K562 (cell line): ENCODE results near the gene UNKL. TPM values are rescaled to one million over a fixed set of nuclear protein-coding genes. Genes with fewer than 3 reads are reported as not detected.

ENCODE experiments used
- ASH1L ChIP-seq: fragments of 450-650 bp; IDR thresholded peaks from 2 replicates; pipeline ENCODE4 v1.6.1; 2018; ENCODE audit warnings: borderline replicate concordance, mild to moderate bottlenecking, low read depth; ENCODE audit not compliant: partially characterized antibody
- CXXC5 ChIP-seq: fragments of 250-450 bp; sonication (Bioruptor Pico); IDR thresholded peaks from 2 replicates; pipeline ENCODE4 v1.8.0; 2022; ENCODE audit warnings: inconsistent platforms, mild to moderate bottlenecking, moderate library complexity
- E2F6 ChIP-seq, 2 experiments: IDR thresholded peaks; 2 replicates each; pipeline ENCODE4 v1.6.1; 2011; ENCODE audit warnings: borderline replicate concordance in 1 of 2, control low read depth in 1 of 2, low read depth in 1 of 2, low read length in 1 of 2, mild to moderate bottlenecking in 1 of 2, mixed read lengths in 1 of 2, moderate library complexity in 1 of 2; ENCODE audit not compliant: insufficient read depth in 1 of 2, insufficient read length in 1 of 2, poor library complexity in 1 of 2, severe bottlenecking in 1 of 2; ENCODE audit errors: extremely low read depth in 1 of 2
- ETV5 ChIP-seq: sonication (generic); formaldehyde crosslinking; IDR thresholded peaks from 2 replicates; pipeline ENCODE4 v1.4.0; 2020; ENCODE audit warnings: low read depth, mild to moderate bottlenecking, missing genetic modification reagents
- FOXJ2 ChIP-seq: fragments of 200-800 bp; sonication (Bioruptor generic); IDR thresholded peaks from 2 replicates; pipeline ENCODE4 v1.6.1; 2016; ENCODE audit warnings: missing genetic modification characterization, missing compliant biosample characterization
- HDAC2 ChIP-seq: fragments of 450-650 bp; IDR thresholded peaks from 2 replicates; pipeline ENCODE4 v1.6.1; 2016; ENCODE audit warnings: mild to moderate bottlenecking
- HNRNPUL1 ChIP-seq: fragments of 200-400 bp; formaldehyde crosslinking; IDR thresholded peaks from 2 replicates; pipeline ENCODE4 v1.6.1; 2017; ENCODE audit warnings: low read length
- IRF1 ChIP-seq: sonication (generic); formaldehyde crosslinking; IDR thresholded peaks from 2 replicates; pipeline ENCODE4 v1.8.0; 2022; ENCODE audit warnings: missing genetic modification reagents, mild to moderate bottlenecking, borderline replicate concordance
- MECOM ChIP-seq: fragments of 250-450 bp; sonication (Bioruptor Pico); IDR thresholded peaks from 2 replicates; pipeline ENCODE4 v1.8.0; 2022; ENCODE audit warnings: inconsistent platforms
- POLR2AphosphoS5 ChIP-seq: IDR thresholded peaks from 2 replicates; pipeline ENCODE4 v1.6.1; 2011; ENCODE audit warnings: mild to moderate bottlenecking, low read depth, low read length, moderate library complexity; ENCODE audit not compliant: control insufficient read depth, insufficient read depth
- POLR2G ChIP-seq: fragments of 200-400 bp; formaldehyde crosslinking; IDR thresholded peaks from 2 replicates; pipeline ENCODE4 v1.6.1; 2017; ENCODE audit warnings: low read depth, mild to moderate bottlenecking, antibody characterized with exemption, low read length, moderate library complexity
- RBBP5 ChIP-seq: fragments of 200-600 bp; sonication (generic); IDR thresholded peaks from 2 replicates; pipeline ENCODE4 v1.6.1; 2012; ENCODE audit warnings: borderline replicate concordance, mild to moderate bottlenecking, low read length, control low read depth, inconsistent platforms; ENCODE audit not compliant: insufficient read depth, poor library complexity, severe bottlenecking
- RBM25 ChIP-seq: fragments of 200-400 bp; formaldehyde crosslinking; IDR thresholded peaks from 2 replicates; pipeline ENCODE4 v1.6.1; 2018; ENCODE audit warnings: low read length, low read depth, moderate library complexity; ENCODE audit not compliant: severe bottlenecking
- SMAD2 ChIP-seq: fragments of 150-350 bp; IDR thresholded peaks from 2 replicates; pipeline ENCODE4 v1.6.1; 2014; ENCODE audit warnings: low read depth, mild to moderate bottlenecking, low read length
- SMARCB1 ChIP-seq: IDR thresholded peaks from 2 replicates; pipeline ENCODE4 v1.6.1; 2011; ENCODE audit warnings: improper control_type of control experiment, low read depth; ENCODE audit not compliant: insufficient read length
- SOX6 ChIP-seq: fragments of 450-650 bp; IDR thresholded peaks from 2 replicates; pipeline ENCODE4 v1.6.1; 2014; ENCODE audit warnings: mild to moderate bottlenecking
- TAF1 ChIP-seq: IDR thresholded peaks from 2 replicates; pipeline ENCODE4 v1.6.1; 2011; ENCODE audit warnings: mild to moderate bottlenecking, low read length, moderate library complexity; ENCODE audit not compliant: insufficient read depth, control insufficient read depth, severe bottlenecking; ENCODE audit errors: extremely low read depth
- VEZF1 ChIP-seq: fragments of 200-800 bp; sonication (Bioruptor generic); IDR thresholded peaks from 2 replicates; pipeline ENCODE4 v1.6.1; 2017; ENCODE audit warnings: missing genetic modification characterization, missing compliant biosample characterization
- ZNF146 ChIP-seq: IDR thresholded peaks from one replicate; pipeline ENCODE4 v1.6.1; 2018; ENCODE audit warnings: missing compliant biosample characterization; ENCODE audit not compliant: unreplicated experiment
- polyA plus RNA-seq, 8 experiments: library from polyadenylated mRNA; depleted of rRNA in 4 of 8; stranded (reverse) in 5 of 8; unstranded in 3 of 8; fragments of >200 nt; fragmentation: Nextera tagmentation in 2 of 8; fragmentation: Illumina TruSeq in 1 of 8; extraction: Ambion mirVana in 2 of 8; extraction: Trizol in 1 of 8; gene quantifications; 2 replicates each; pipeline versions ENCODE4 v1.2.1 to v1.2.3, GENCODE V29; 2011 to 2014; ENCODE audit warnings: inconsistent platforms in 1 of 8, missing spikeins in 1 of 8
- total RNA-seq, 7 experiments: library from RNA; depleted of rRNA in 6 of 7; stranded (reverse); fragments of >200 nt in 6 of 7; fragmentation: Illumina TruSeq in 2 of 7; extraction: Trizol in 2 of 7; gene quantifications; 2 replicates each; pipeline versions ENCODE4 v1.2.1 to v1.2.3, GENCODE V29; 2011 to 2021; ENCODE audit warnings: low replicate concordance in 1 of 7
- TF ChIP-seq, protein P1 (sequence below): sonication (generic); formaldehyde crosslinking; IDR thresholded peaks from 2 replicates; pipeline ENCODE4 v1.8.0; 2022; ENCODE audit warnings: mild to moderate bottlenecking, missing genetic modification reagents
- TF ChIP-seq, protein P2 (sequence below): fragments of 450-650 bp; formaldehyde crosslinking; IDR thresholded peaks from 2 replicates; pipeline ENCODE4 v1.4.0; 2020; ENCODE audit warnings: mild to moderate bottlenecking, moderate library complexity

Gene UNKL
- total and polyA plus RNA-seq, 9 of the 15 experiments (the other 6 are each of a cell fraction or from before 2014, with no cell fraction given): 0.37 to 30.2 (median 5.1) TPM

GRCh38 chr16:1333149-1333812 lies 81.2 kb downstream of the UNKL start, which contains the start of gene BAIAP3 (continued):
- TF ChIP-seq VEZF1 (CRISPR knock-in tag): peak; percentile 7; the same call in 1 of the 2 replicates
- no peak for TF ChIP-seq SMARCB1
- TF ChIP-seq POLR2AphosphoS5: peak; percentile 34; the same call in 1 of the 2 replicates
- no peak for TF ChIP-seq ETV5 (CRISPR knock-in tag)
- no peak for TF ChIP-seq FOXJ2 (tag)
- TF ChIP-seq ZNF146 (CRISPR knock-in tag): no peak
- peak in 1 of 2 experiments; percentile 68 for TF ChIP-seq E2F6 (IDR thresholded peaks at IDR 0.05; ENCODE audit: borderline replicate concordance in 1 of 2, extremely low read depth in 1 of 2, insufficient read depth in 1 of 2, insufficient read length in 1 of 2, low read depth in 1 of 2, low read length in 1 of 2, poor library complexity in 1 of 2, severe bottlenecking in 1 of 2)
- peak; percentile 88 for TF ChIP-seq TAF1
- peak; percentile 11; the same call in 1 of the 2 replicates for TF ChIP-seq HDAC2
- TF ChIP-seq, protein P1, sequence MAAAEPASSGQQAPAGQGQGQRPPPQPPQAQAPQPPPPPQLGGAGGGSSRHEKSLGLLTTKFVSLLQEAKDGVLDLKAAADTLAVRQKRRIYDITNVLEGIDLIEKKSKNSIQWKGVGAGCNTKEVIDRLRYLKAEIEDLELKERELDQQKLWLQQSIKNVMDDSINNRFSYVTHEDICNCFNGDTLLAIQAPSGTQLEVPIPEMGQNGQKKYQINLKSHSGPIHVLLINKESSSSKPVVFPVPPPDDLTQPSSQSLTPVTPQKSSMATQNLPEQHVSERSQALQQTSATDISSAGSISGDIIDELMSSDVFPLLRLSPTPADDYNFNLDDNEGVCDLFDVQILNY (CRISPR knock-in tag): no peak
- TF ChIP-seq, protein P2, sequence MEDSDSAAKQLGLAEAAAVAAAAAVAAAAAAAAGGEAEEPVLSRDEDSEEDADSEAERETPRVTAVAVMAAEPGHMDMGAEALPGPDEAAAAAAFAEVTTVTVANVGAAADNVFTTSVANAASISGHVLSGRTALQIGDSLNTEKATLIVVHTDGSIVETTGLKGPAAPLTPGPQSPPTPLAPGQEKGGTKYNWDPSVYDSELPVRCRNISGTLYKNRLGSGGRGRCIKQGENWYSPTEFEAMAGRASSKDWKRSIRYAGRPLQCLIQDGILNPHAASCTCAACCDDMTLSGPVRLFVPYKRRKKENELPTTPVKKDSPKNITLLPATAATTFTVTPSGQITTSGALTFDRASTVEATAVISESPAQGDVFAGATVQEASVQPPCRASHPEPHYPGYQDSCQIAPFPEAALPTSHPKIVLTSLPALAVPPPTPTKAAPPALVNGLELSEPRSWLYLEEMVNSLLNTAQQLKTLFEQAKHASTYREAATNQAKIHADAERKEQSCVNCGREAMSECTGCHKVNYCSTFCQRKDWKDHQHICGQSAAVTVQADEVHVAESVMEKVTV (CRISPR knock-in tag): no peak
- no peak for TF ChIP-seq IRF1
- TF ChIP-seq SOX6: no peak
- peak; percentile 53 for TF ChIP-seq CXXC5
- TF ChIP-seq RBBP5: no peak
- peak; percentile 91 for TF ChIP-seq POLR2G
- TF ChIP-seq SMAD2: no peak
- no peak for TF ChIP-seq RBM25
- TF ChIP-seq ASH1L: no peak
- TF ChIP-seq MECOM (CRISPR knock-in tag): no peak
- no peak for TF ChIP-seq HNRNPUL1
